H9 (cell line): ENCODE results near the gene PYDC1. TPM values are rescaled to one million over a fixed set of nuclear protein-coding genes. Genes with fewer than 3 reads are reported as not detected.

ENCODE experiments used
- DNase-seq: peaks from one replicate; pipeline ENCODE4 v3.0.0-alpha.2; 2017
- H2AFZ ChIP-seq: one replicate; pipeline ENCODE4 v1.6.1; 2013; ENCODE audit warnings: mild to moderate bottlenecking, low read length, control low read depth, moderate library complexity
- H2AK5ac ChIP-seq: 2 replicates; pipeline ENCODE4 v1.6.1; 2013; ENCODE audit warnings: low read length, control low read depth, mixed read lengths; ENCODE audit not compliant: insufficient read length
- H2BK120ac ChIP-seq: one replicate; pipeline ENCODE4 v1.6.1; 2013; ENCODE audit warnings: low read depth, mild to moderate bottlenecking, low read length, control low read depth, inconsistent platforms; ENCODE audit not compliant: poor library complexity, severe bottlenecking
- H2BK12ac ChIP-seq: 2 replicates; pipeline ENCODE4 v1.6.1; 2013; ENCODE audit warnings: low read length, control low read depth, mixed read lengths, low read depth; ENCODE audit not compliant: insufficient read length
- H2BK15ac ChIP-seq: 2 replicates; pipeline ENCODE4 v1.6.1; 2013; ENCODE audit warnings: low read depth, low read length, control low read depth
- H2BK20ac ChIP-seq: one replicate; pipeline ENCODE4 v1.6.1; 2013; ENCODE audit warnings: low read depth, mild to moderate bottlenecking, low read length, control low read depth, inconsistent platforms; ENCODE audit not compliant: poor library complexity, severe bottlenecking
- H2BK5ac ChIP-seq: 2 replicates; pipeline ENCODE4 v1.6.1; 2013; ENCODE audit warnings: low read length, control low read depth, mixed read lengths; ENCODE audit not compliant: insufficient read length
- H3K14ac ChIP-seq: 2 replicates; pipeline ENCODE4 v1.6.1; 2013; ENCODE audit warnings: low read length, control low read depth; ENCODE audit not compliant: insufficient read depth
- H3K18ac ChIP-seq: 2 replicates; pipeline ENCODE4 v1.6.1; 2013; ENCODE audit warnings: low read depth, mild to moderate bottlenecking, mixed read lengths, low read length, control low read depth; ENCODE audit not compliant: insufficient read length
- H3K23ac ChIP-seq: 2 replicates; pipeline ENCODE4 v1.6.1; 2013; ENCODE audit warnings: low read length, control low read depth, mixed read lengths, low read depth; ENCODE audit not compliant: insufficient read length
- H3K23me2 ChIP-seq: 2 replicates; pipeline ENCODE4 v1.6.1; 2013; ENCODE audit warnings: low read depth, mild to moderate bottlenecking, mixed read lengths, low read length, control low read depth; ENCODE audit not compliant: insufficient read length, poor library complexity, severe bottlenecking
- H3K27ac ChIP-seq: 2 replicates; pipeline ENCODE4 v1.5.1; 2013; ENCODE audit warnings: low read length, control low read depth, mixed read lengths, low read depth; ENCODE audit not compliant: insufficient read length
- H3K27me3 ChIP-seq: 2 replicates; pipeline ENCODE4 v1.6.1; 2013; ENCODE audit warnings: low read length, control low read depth, inconsistent platforms; ENCODE audit not compliant: insufficient read depth
- H3K4ac ChIP-seq: 2 replicates; pipeline ENCODE4 v1.6.1; 2013; ENCODE audit warnings: low read depth, mild to moderate bottlenecking, control low read depth, inconsistent platforms, low read length, moderate library complexity
- H3K4me1 ChIP-seq: 2 replicates; pipeline ENCODE4 v1.6.1; 2013; ENCODE audit warnings: low read length, control low read depth, inconsistent platforms; ENCODE audit not compliant: insufficient read depth
- H3K4me2 ChIP-seq: 2 replicates; pipeline ENCODE4 v1.6.1; 2013; ENCODE audit warnings: low read length, control low read depth, mixed read lengths; ENCODE audit not compliant: insufficient read length, insufficient read depth
- H3K56ac ChIP-seq: 2 replicates; pipeline ENCODE4 v1.6.1; 2013; ENCODE audit warnings: low read depth, mild to moderate bottlenecking, mixed read lengths, low read length, control low read depth; ENCODE audit not compliant: insufficient read length
- H3K79me1 ChIP-seq: 2 replicates; pipeline ENCODE4 v1.6.1; 2013; ENCODE audit warnings: low read depth, mild to moderate bottlenecking, moderate library complexity, low read length, control low read depth, inconsistent platforms; ENCODE audit not compliant: insufficient read depth, poor library complexity, severe bottlenecking
- H3K79me2 ChIP-seq: 2 replicates; pipeline ENCODE4 v1.6.1; 2013; ENCODE audit warnings: low read length, control low read depth, inconsistent platforms; ENCODE audit not compliant: insufficient read depth
- H3K9ac ChIP-seq: 2 replicates; pipeline ENCODE4 v1.6.1; 2013; ENCODE audit warnings: low read length, control low read depth, mixed read lengths; ENCODE audit not compliant: insufficient read length; ENCODE audit errors: extremely low read depth
- H3K9me3 ChIP-seq: one replicate; pipeline ENCODE4 v1.6.1; 2013; ENCODE audit warnings: low read depth, low read length, inconsistent platforms; ENCODE audit not compliant: control insufficient read depth
- H3T11ph ChIP-seq: one replicate; pipeline ENCODE4 v1.6.1; 2013; ENCODE audit warnings: mild to moderate bottlenecking, low read length, control low read depth, inconsistent platforms
- H4K20me1 ChIP-seq: one replicate; pipeline ENCODE4 v1.6.1; 2013; ENCODE audit not compliant: control insufficient read depth, insufficient read length, insufficient read depth
- H4K5ac ChIP-seq: 2 replicates; pipeline ENCODE4 v1.6.1; 2013; ENCODE audit warnings: low read depth, mild to moderate bottlenecking, mixed read lengths, low read length, control low read depth; ENCODE audit not compliant: insufficient read length
- H4K8ac ChIP-seq: replicated peaks from 2 replicates; pipeline ENCODE4 v1.6.1; 2013; ENCODE audit warnings: low read length, control low read depth, mixed read lengths, low read depth; ENCODE audit not compliant: insufficient read length
- H4K91ac ChIP-seq: 2 replicates; pipeline ENCODE4 v1.6.1; 2013; ENCODE audit warnings: low read depth, mild to moderate bottlenecking, moderate library complexity, mixed read lengths, low read length, control low read depth; ENCODE audit not compliant: insufficient read length
- H3K27ac Mint-ChIP-seq, 3 experiments: 2 replicates in 2 of 3; 3 replicates in 1 of 3; pipeline ENCODE4 v1.8.0; 2020 to 2021; ENCODE audit warnings: mixed read lengths in 3 of 3, mild to moderate bottlenecking in 1 of 3, moderate library complexity in 1 of 3
- H3K27me3 Mint-ChIP-seq: 2 replicates; pipeline ENCODE4 v1.8.0; 2021; ENCODE audit warnings: low read depth, mild to moderate bottlenecking, moderate library complexity, mixed read lengths
- H3K36me3 Mint-ChIP-seq, 3 experiments: 2 replicates in 2 of 3; 3 replicates in 1 of 3; pipeline ENCODE4 v1.8.0; 2020 to 2021; ENCODE audit warnings: low read depth in 3 of 3, mixed read lengths in 3 of 3; ENCODE audit not compliant: insufficient read depth in 1 of 3
- H3K4me1 Mint-ChIP-seq, 2 experiments: 2 replicates each; pipeline ENCODE4 v1.8.0; 2020; ENCODE audit warnings: mixed read lengths in 2 of 2
- H3K4me3 Mint-ChIP-seq, 2 experiments: 2 replicates in 1 of 2; 3 replicates in 1 of 2; pipeline ENCODE4 v1.8.0; 2020 to 2021; ENCODE audit warnings: mild to moderate bottlenecking in 2 of 2, mixed read lengths in 2 of 2, moderate library complexity in 1 of 2
- H3K9me3 Mint-ChIP-seq, 2 experiments: 2 replicates in 1 of 2; 3 replicates in 1 of 2; pipeline ENCODE4 v1.8.0; 2020; ENCODE audit warnings: mild to moderate bottlenecking in 2 of 2, mixed read lengths in 2 of 2, moderate library complexity in 1 of 2
- CTCF ChIP-seq: fragments of 200-600 bp; sonication (generic); conservative IDR thresholded peaks from 3 replicates; pipeline ENCODE4 v1.8.0; 2021; ENCODE audit warnings: antibody characterized with exemption, mild to moderate bottlenecking
- WGBS: extraction: QIAGEN DNeasy Blood & Tissue Kit; methylation state at CpG from one replicate; pipeline ENCODE4 v1.1.7; 2013; ENCODE audit warnings: missing lambda C conversion rate, low lambda C conversion rate, mixed read lengths; ENCODE audit not compliant: insufficient read length; ENCODE audit errors: extremely low coverage; 5-methylcytosine and 5-hydroxymethylcytosine counted together
- total RNA-seq: library from RNA; stranded (reverse); gene quantifications from 2 replicates; pipeline ENCODE4 v1.2.1, GENCODE V29; 2021

Gene PYDC1
- total RNA-seq, 1 experiment from 2014 or later: 0.70 TPM

- no peak overlapping the region for H3K27ac ChIP-seq
- peak overlapping the region; percentile 33 for H3K9ac ChIP-seq
- H3K4me3 Mint-ChIP-seq: peak overlapping the region; percentile 80
- H4K5ac ChIP-seq: no peak overlapping the region
- no peak overlapping the region for H2BK20ac ChIP-seq
- H3K9me3 Mint-ChIP-seq: no peaks in the 10 kb centered on the region; a peak in 1 of 5 replicates
- H3K56ac ChIP-seq: no peak overlapping the region
- H3K27ac Mint-ChIP-seq: peak overlapping the region; percentile 42 to 96 (median 91); a peak in 4 of 7 replicates
- peak; percentile 82 for DNase-seq
- no peak overlapping the region for H2AK5ac ChIP-seq
- peaks cover 18% of the 10 kb centered on the region for H3K27me3 Mint-ChIP-seq
- no peak overlapping the region for H2BK15ac ChIP-seq
- peak overlapping the region; percentile 77 for H3K4me2 ChIP-seq
- H4K20me1 ChIP-seq: no peaks in the 10 kb centered on the region
- H2BK5ac ChIP-seq: no peak overlapping the region
- H3K23ac ChIP-seq: no peak overlapping the region
- H4K91ac ChIP-seq: no peak overlapping the region
- no peaks in the 10 kb centered on the region for H3K79me2 ChIP-seq
- no peak for TF ChIP-seq CTCF
- H2BK120ac ChIP-seq: no peak overlapping the region
- H3T11ph ChIP-seq: no peak overlapping the region
- WGBS: no CpG with 5 or more reads among the region's 35 CpGs
- H3K4me1 ChIP-seq: no peaks in the 10 kb centered on the region; the same call in 1 of the 2 replicates
- H3K9me3 ChIP-seq: no peaks in the 10 kb centered on the region
- H3K14ac ChIP-seq: peak overlapping the region; percentile 80; the same call in 1 of the 2 replicates
- peaks cover 15% of the 10 kb centered on the region for H3K23me2 ChIP-seq
- no peak overlapping the region for H4K8ac ChIP-seq
- H3K4me1 Mint-ChIP-seq: peaks cover 16 to 20% of the 10 kb centered on the region in 2 experiments
- H2BK12ac ChIP-seq: no peak overlapping the region
- no peak overlapping the region for H2AFZ ChIP-seq
- no peaks in the 10 kb centered on the region for H3K79me1 ChIP-seq
- peaks cover 3 to 25% (median 10%) of the 10 kb centered on the region in 3 experiments; a peak in 6 of 7 replicates for H3K36me3 Mint-ChIP-seq
- H3K18ac ChIP-seq: no peak overlapping the region
- no peaks in the 10 kb centered on the region for H3K27me3 ChIP-seq
- no peak overlapping the region for H3K4ac ChIP-seq
These were observed 15.1 kb downstream of the PYDC1 start for GRCh38 chr16:31201582-31202413.
